Upper lobe of left lung (tissue), 4 donors: ENCODE data around the gene TRIM65.

Source experiments
- CTCF ChIP-seq, 6 experiments: fragments of 450-650 bp in 4 of 6; fragments of 200-600 bp in 2 of 6; sonication (generic) in 2 of 6; IDR thresholded peaks; one replicate each; pipeline ENCODE4 v1.5.1; 2016 to 2019; ENCODE audit warnings: antibody characterized with exemption in 6 of 6
- POLR2A ChIP-seq, 4 donors: fragments of 450-650 bp; IDR thresholded peaks; one replicate each; pipeline ENCODE4 v1.5.1; 2016 to 2017; ENCODE audit warnings: antibody characterized with exemption in 4 of 4, mild to moderate bottlenecking in 2 of 4
- POLR2AphosphoS5 ChIP-seq, 2 donors: sonication (generic); formaldehyde crosslinking; IDR thresholded peaks; one replicate each; pipeline ENCODE4 v1.5.1; 2017; ENCODE audit warnings: antibody characterized with exemption in 2 of 2

- TF ChIP-seq CTCF (IDR thresholded peaks at IDR 0.05) (no peak), POLR2AphosphoS5 (IDR thresholded peaks at IDR 0.05) (no peak), POLR2A (IDR thresholded peaks at IDR 0.05) (no peak)
These were observed 16.9 kb upstream of the TRIM65 start for GRCh38 chr17:75913537-75914210.
